HCT116 (cell line): ENCODE data around the gene NAA60. TPM values are rescaled to one million over a fixed set of nuclear protein-coding genes. Genes with fewer than 3 reads are reported as not detected.

Experiments used
- ATAC-seq: fragments of 200-7000 bp; cut with Tn5 transposase; 2 replicates; pipeline ENCODE4 v1.9.1; 2020; ENCODE audit warnings: mild to moderate bottlenecking, moderate library complexity
- BruUV-seq: library from RNA; stranded (reverse); fragments of 400-500 nt; replicated peaks from 2 replicates; lab custom pipeline; 2021; lab: Mats Ljungman, UMichigan
- CTCF ChIA-PET: fragments of 300-600 bp; sonication (Branson Sonifier 250); formaldehyde crosslinking; loops from one replicate; lab custom pipeline; 2021; ENCODE audit warnings: antibody characterized with exemption; lab: Charles Lee
- POLR2A ChIA-PET: fragments of 300-600, 350-600 bp; sonication (Branson Sonifier 250); formaldehyde crosslinking; loops from one replicate; lab custom pipeline; 2021; ENCODE audit warnings: antibody characterized with exemption; lab: Charles Lee
- RAD21 ChIA-PET, 2 experiments: fragments of 300-600 bp; sonication (Branson Sonifier 250); formaldehyde crosslinking; loops; one replicate each; lab custom pipeline; 2023; ENCODE audit warnings: low total read pairs in 2 of 2; ENCODE audit not compliant: uncharacterized antibody in 2 of 2, unreplicated experiment in 2 of 2, low non-redundant PET in 1 of 2; lab: Charles Lee
- DNase-seq: peaks from one replicate; pipeline ENCODE4 v3.0.0-alpha.2; 2010; ENCODE audit warnings: low read depth, low spot score
- H2AFZ ChIP-seq: fragments of 200-600 bp; shearing (Covaris generic), sonication (generic); 2 replicates; pipeline ENCODE4 v1.6.1; 2017; ENCODE audit warnings: low read depth, mixed run types, mixed read lengths, antibody characterized with exemption, low read length; ENCODE audit not compliant: poor library complexity, severe bottlenecking
- H3K27ac ChIP-seq: 2 replicates; pipeline ENCODE4 v1.5.1; 2012; ENCODE audit warnings: low read depth, low read length
- H3K27me3 ChIP-seq: fragments of 200-600 bp; sonication (generic); 2 replicates; pipeline ENCODE4 v1.6.1; 2016; ENCODE audit warnings: mixed run types, low read length, mixed read lengths; ENCODE audit not compliant: insufficient read depth
- H3K36me3 ChIP-seq, 2 experiments: fragments of 200-500 bp in 1 of 2; fragments of 200-600 bp in 1 of 2; sonication (Bioruptor generic) in 1 of 2; sonication (generic) in 1 of 2; 2 replicates each; pipeline versions ENCODE4 v1.5.1 to v1.6.1; 2014 to 2016; ENCODE audit warnings: low read length in 2 of 2, inconsistent platforms in 1 of 2, mixed read lengths in 1 of 2, mixed run types in 1 of 2; ENCODE audit not compliant: insufficient read depth in 2 of 2, control insufficient read depth in 1 of 2
- H3K4me1 ChIP-seq, 2 experiments: fragments of 200-600 bp in 1 of 2; sonication (generic) in 1 of 2; 2 replicates each; pipeline versions ENCODE4 v1.5.1 to v1.6.1; 2012 to 2017; ENCODE audit warnings: low read length in 2 of 2, inconsistent platforms in 1 of 2, mild to moderate bottlenecking in 1 of 2, mixed read lengths in 1 of 2, mixed run types in 1 of 2, moderate library complexity in 1 of 2; ENCODE audit not compliant: insufficient read depth in 2 of 2, control insufficient read depth in 1 of 2
- H3K4me2 ChIP-seq: fragments of 200-600 bp; sonication (generic); 2 replicates; pipeline ENCODE4 v1.6.1; 2017; ENCODE audit warnings: mixed run types, low read length, mixed read lengths
- H3K4me3 ChIP-seq, 2 experiments: fragments of 200-600 bp in 1 of 2; sonication (generic) in 1 of 2; replicated peaks in 1 of 2; 2 replicates each; pipeline ENCODE4 v1.5.1; 2011 to 2016; ENCODE audit warnings: low read length in 2 of 2, control low read depth in 1 of 2, low read depth in 1 of 2, mild to moderate bottlenecking in 1 of 2, mixed read lengths in 1 of 2, mixed run types in 1 of 2
- H3K79me2 ChIP-seq: fragments of 200-600 bp; sonication (generic); 2 replicates; pipeline ENCODE4 v1.6.1; 2017; ENCODE audit warnings: mild to moderate bottlenecking, mixed run types, low read length, moderate library complexity, mixed read lengths; ENCODE audit not compliant: insufficient read depth
- H3K9ac ChIP-seq: fragments of 200-600 bp; sonication (generic); 2 replicates; pipeline ENCODE4 v1.6.1; 2016; ENCODE audit warnings: low read length, mixed read lengths
- H3K9me2 ChIP-seq: fragments of 200-600 bp; sonication (generic), shearing (Covaris generic); 2 replicates; pipeline ENCODE4 v1.6.1; 2017; ENCODE audit warnings: mixed run types, mild to moderate bottlenecking, moderate library complexity; ENCODE audit not compliant: insufficient read depth
- H3K9me3 ChIP-seq, 2 experiments: fragments of 200-500 bp in 1 of 2; fragments of 200-600 bp in 1 of 2; sonication (Bioruptor generic) in 1 of 2; sonication (generic) in 1 of 2; 2 replicates each; pipeline ENCODE4 v1.6.1; 2014 to 2017; ENCODE audit warnings: low read length in 2 of 2, mixed read lengths in 2 of 2, inconsistent platforms in 1 of 2, low read depth in 1 of 2, mild to moderate bottlenecking in 1 of 2, mixed run types in 1 of 2, moderate library complexity in 1 of 2; ENCODE audit not compliant: control insufficient read depth in 1 of 2, insufficient read depth in 1 of 2
- H4K20me1 ChIP-seq: fragments of 200-600 bp; sonication (generic), shearing (Covaris generic); 2 replicates; pipeline ENCODE4 v1.6.1; 2017; ENCODE audit warnings: mixed run types, mild to moderate bottlenecking, moderate library complexity; ENCODE audit not compliant: insufficient read depth
- ATF3 ChIP-seq: IDR thresholded peaks from 2 replicates; pipeline ENCODE4 v1.6.1; 2012
- CBX3 ChIP-seq: IDR thresholded peaks from 2 replicates; pipeline ENCODE4 v1.6.1; 2012; ENCODE audit warnings: low read depth
- CEBPB ChIP-seq: IDR thresholded peaks from 2 replicates; pipeline ENCODE4 v1.6.1; 2012; ENCODE audit warnings: low read depth
- ELF1 ChIP-seq: IDR thresholded peaks from 2 replicates; pipeline ENCODE4 v1.6.1; 2012; ENCODE audit warnings: low read depth, borderline replicate concordance
- FOSL1 ChIP-seq: IDR thresholded peaks from 2 replicates; pipeline ENCODE4 v1.6.1; 2012; ENCODE audit warnings: low read depth
- POLR2AphosphoS5 ChIP-seq: IDR thresholded peaks from 2 replicates; pipeline ENCODE4 v1.6.1; 2011; ENCODE audit warnings: mild to moderate bottlenecking, low read depth, low read length, moderate library complexity
- REST ChIP-seq: IDR thresholded peaks from 2 replicates; pipeline ENCODE4 v1.6.1; 2012; ENCODE audit warnings: low read depth
- SP1 ChIP-seq: IDR thresholded peaks from 2 replicates; pipeline ENCODE4 v1.6.1; 2012; ENCODE audit warnings: low read depth
- TCF7L2 ChIP-seq: IDR thresholded peaks from 2 replicates; pipeline ENCODE4 v1.7.0; 2011; ENCODE audit warnings: borderline replicate concordance, inconsistent platforms; ENCODE audit not compliant: insufficient read depth, insufficient read length; ENCODE audit errors: extremely low read depth
- YY1 ChIP-seq: IDR thresholded peaks from 2 replicates; pipeline ENCODE4 v1.6.1; 2011; ENCODE audit warnings: low read length, low read depth, moderate library complexity, mild to moderate bottlenecking; ENCODE audit not compliant: insufficient replicate concordance; ENCODE audit errors: extremely low read depth
- ZFX ChIP-seq: fragments of 450-650 bp; IDR thresholded peaks from 2 replicates; pipeline ENCODE4 v1.6.1; 2017
- ZNF274 ChIP-seq: fragments of 200-500 bp; sonication (Bioruptor generic); IDR thresholded peaks from 2 replicates; pipeline ENCODE4 v1.6.1; 2014; ENCODE audit warnings: mild to moderate bottlenecking, low read depth, low read length, inconsistent platforms
- intact Hi-C: fragments of 100-400 bp; cut with micrococcal nuclease; formaldehyde crosslinking; loops from 2 replicates; pipeline ENCODE4 v1.10.0; 2022
- total RNA-seq: library from RNA; stranded (reverse); gene quantifications from one replicate; pipeline ENCODE4 v1.2.1, GENCODE V29; 2021; ENCODE audit not compliant: unreplicated experiment
- TF ChIP-seq, protein P1 (sequence below), 3 experiments: fragments of 200-600 bp in 1 of 3; sonication (generic) in 1 of 3; IDR thresholded peaks in 2 of 3; conservative IDR thresholded peaks in 1 of 3; 2 replicates each; pipeline ENCODE4 v1.5.1; 2012 to 2017; ENCODE audit warnings: low read depth in 2 of 3, low read length in 2 of 3, antibody characterized with exemption in 1 of 3, borderline replicate concordance in 1 of 3, control low read depth in 1 of 3, mild to moderate bottlenecking in 1 of 3, mixed read lengths in 1 of 3, mixed run types in 1 of 3, moderate library complexity in 1 of 3; ENCODE audit not compliant: insufficient read depth in 1 of 3

NAA60 gene
- total RNA-seq, 1 experiment from 2014 or later: 32.2 TPM

DNA sequence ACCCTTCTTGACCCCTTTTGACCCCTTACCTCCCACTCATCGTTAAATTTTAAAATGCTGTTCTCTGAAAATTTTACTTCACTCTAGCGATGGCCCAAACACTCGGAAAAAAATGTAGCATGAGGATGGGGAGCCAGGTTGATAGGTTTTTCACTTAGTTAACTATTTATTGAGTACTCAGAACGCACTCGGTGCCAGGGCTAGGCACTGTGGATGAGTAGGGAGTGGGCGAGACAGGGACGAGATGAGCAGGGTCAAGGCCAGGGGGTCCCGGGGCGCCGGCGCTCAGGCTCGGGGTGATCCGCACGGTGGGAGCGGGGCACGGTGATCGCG lies 43.1 kb upstream of the NAA60 start (continued):
- TF ChIP-seq REST: no peak
- TF ChIP-seq, all 23 proteins: peak for 0

- POLR2A ChIA-PET: interaction anchor here (0.8 to 1.5 kb wide), 5 partner anchors 8 to 118 kb away, joined by 3 to 4 read pairs (median 4); partner anchors contain the start of genes NAA60 and ZNF597
- TF ChIP-seq CEBPB (no peak), SP1 (peak; percentile 100), ZNF274 (no peak), POLR2AphosphoS5 (peak; percentile 94), TCF7L2 (no peak), CBX3 (peak; percentile 93), ZFX (peak; percentile 96), YY1 (no peak), FOSL1 (peak; percentile 89), ATF3 (no peak), ELF1 (peak; percentile 91)
- TF ChIP-seq, protein P1, sequence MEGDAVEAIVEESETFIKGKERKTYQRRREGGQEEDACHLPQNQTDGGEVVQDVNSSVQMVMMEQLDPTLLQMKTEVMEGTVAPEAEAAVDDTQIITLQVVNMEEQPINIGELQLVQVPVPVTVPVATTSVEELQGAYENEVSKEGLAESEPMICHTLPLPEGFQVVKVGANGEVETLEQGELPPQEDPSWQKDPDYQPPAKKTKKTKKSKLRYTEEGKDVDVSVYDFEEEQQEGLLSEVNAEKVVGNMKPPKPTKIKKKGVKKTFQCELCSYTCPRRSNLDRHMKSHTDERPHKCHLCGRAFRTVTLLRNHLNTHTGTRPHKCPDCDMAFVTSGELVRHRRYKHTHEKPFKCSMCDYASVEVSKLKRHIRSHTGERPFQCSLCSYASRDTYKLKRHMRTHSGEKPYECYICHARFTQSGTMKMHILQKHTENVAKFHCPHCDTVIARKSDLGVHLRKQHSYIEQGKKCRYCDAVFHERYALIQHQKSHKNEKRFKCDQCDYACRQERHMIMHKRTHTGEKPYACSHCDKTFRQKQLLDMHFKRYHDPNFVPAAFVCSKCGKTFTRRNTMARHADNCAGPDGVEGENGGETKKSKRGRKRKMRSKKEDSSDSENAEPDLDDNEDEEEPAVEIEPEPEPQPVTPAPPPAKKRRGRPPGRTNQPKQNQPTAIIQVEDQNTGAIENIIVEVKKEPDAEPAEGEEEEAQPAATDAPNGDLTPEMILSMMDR (IDR thresholded peaks at IDR 0.05 in 2 of 3, conservative IDR thresholded peaks at IDR 0.05 in 1 of 3; ENCODE audit: borderline replicate concordance in 1 of 3, insufficient read depth in 1 of 3, low read depth in 2 of 3, low read length in 2 of 3): no peak
Measured at GRCh38 chr16:3400779-3401688, 42.4 kb upstream of the NAA60 start, which contains the start of the genes ZNF174 and ZSCAN32. TSS of gene ZNF174 (plus strand) at chr16:3401215. CDS start at chr16:3402005, 790 bp downstream. TSS of gene ZSCAN32 (minus strand) at chr16:3401004. CDS start at chr16:3397557, 3,447 bp downstream.

More at GRCh38 chr16:3400779-3401688, 42.4 kb upstream of the NAA60 start, which contains the start of the genes ZNF174 and ZSCAN32:
- ChIA-PET CTCF (interaction anchor here (1.0 to 1.5 kb wide), 2 partner anchors 100 to 134 kb away, joined by 3 to 4 read pairs; partner anchors contain the start of gene CLUAP1), RAD21 (no interaction called here)
- peak within 1 kb of the TSS; percentile 88 for H3K9ac ChIP-seq
- peak within 1 kb of the TSS; percentile 99 for H3K4me2 ChIP-seq
- peak within 1 kb of the TSS; percentile 92 to 96 for H3K4me3 ChIP-seq
- no peaks in the 10 kb centered on the region for H3K27me3 ChIP-seq
- peaks cover 52% of the 10 kb centered on the region for H3K79me2 ChIP-seq
- H3K4me1 ChIP-seq: peaks cover 5 to 12% of the 10 kb centered on the region in 2 experiments; a peak in 3 of 4 replicates
- no peaks in the 10 kb centered on the region for H4K20me1 ChIP-seq
- BruUV-seq: no TSS peak
- H2AFZ ChIP-seq: peak within 1 kb of the TSS; percentile 25
- H3K36me3 ChIP-seq: peaks cover 14 to 45% of the 10 kb centered on the region in 2 experiments; a peak in 3 of 4 replicates
- intact Hi-C loops: loop anchor here (1.0 kb wide), 1 partner anchor 118 kb away; the partner anchor contains the start of gene ZNF263
- no peaks in the 10 kb centered on the region for H3K9me2 ChIP-seq
- ATAC-seq: peak; percentile 97
- peak within 1 kb of the TSS; percentile 83 for H3K27ac ChIP-seq
- peaks cover 0 to 3% of the 10 kb centered on the region in 2 experiments; a peak in 1 of 4 replicates for H3K9me3 ChIP-seq
- peak; percentile 97 for DNase-seq
